Loucy (cell line): ENCODE data around the gene ENTPD2.

Experiments used
- H2AFZ ChIP-seq: fragments of 200-600 bp; sonication (generic); 2 replicates; pipeline ENCODE4 v1.6.0; 2016; ENCODE audit warnings: antibody characterized with exemption, mild to moderate bottlenecking, low read length, moderate library complexity
- H3F3A ChIP-seq: fragments of 200-600 bp; 2 replicates; pipeline ENCODE4 v1.6.0; 2016; ENCODE audit warnings: antibody characterized with exemption, low read depth, mild to moderate bottlenecking
- H3K27me3 ChIP-seq: fragments of 200-600 bp; sonication (generic); 2 replicates; pipeline ENCODE4 v1.6.1; 2014; ENCODE audit warnings: low read length, mild to moderate bottlenecking; ENCODE audit not compliant: insufficient read depth, poor library complexity, severe bottlenecking
- H3K36me3 ChIP-seq: fragments of 200-600 bp; sonication (generic); 2 replicates; pipeline ENCODE4 v1.6.1; 2016; ENCODE audit warnings: low read length; ENCODE audit not compliant: insufficient read depth
- H3K4me1 ChIP-seq: fragments of 200-600 bp; sonication (generic); 2 replicates; pipeline ENCODE4 v1.5.1; 2014; ENCODE audit warnings: low read length, mild to moderate bottlenecking; ENCODE audit not compliant: insufficient read depth, poor library complexity, severe bottlenecking
- H3K4me2 ChIP-seq: fragments of 200-600 bp; sonication (generic); 2 replicates; pipeline ENCODE4 v1.6.0; 2014; ENCODE audit warnings: antibody characterized with exemption, low read length, low read depth, mild to moderate bottlenecking; ENCODE audit not compliant: poor library complexity, severe bottlenecking
- H3K4me3 ChIP-seq: fragments of 200-600 bp; sonication (generic); 2 replicates; pipeline ENCODE4 v1.5.1; 2014; ENCODE audit warnings: low read length, mild to moderate bottlenecking, mixed read lengths; ENCODE audit not compliant: poor library complexity, severe bottlenecking
- H3K79me2 ChIP-seq: fragments of 200-600 bp; sonication (generic); 2 replicates; pipeline ENCODE4 v1.6.1; 2014; ENCODE audit warnings: low read length; ENCODE audit not compliant: insufficient read depth
- H3K9ac ChIP-seq: fragments of 200-600 bp; sonication (generic); 2 replicates; pipeline ENCODE4 v1.6.0; 2014; ENCODE audit warnings: mild to moderate bottlenecking, low read depth, low read length, moderate library complexity; ENCODE audit not compliant: poor library complexity, severe bottlenecking
- H3K9me2 ChIP-seq: fragments of 200-600 bp; sonication (generic); replicated peaks from 2 replicates; pipeline ENCODE4 v1.6.1; 2016; ENCODE audit warnings: low read depth, low read length, mixed read lengths
- H3K9me3 ChIP-seq: fragments of 200-600 bp; sonication (generic); 2 replicates; pipeline ENCODE4 v1.6.1; 2014; ENCODE audit warnings: mild to moderate bottlenecking, antibody characterized with exemption, low read length, low read depth; ENCODE audit not compliant: insufficient read depth
- H4K20me1 ChIP-seq: fragments of 200-600 bp; sonication (generic); 2 replicates; pipeline ENCODE4 v1.6.0; 2014; ENCODE audit warnings: antibody characterized with exemption, low read length, mild to moderate bottlenecking; ENCODE audit not compliant: insufficient read depth, poor library complexity, severe bottlenecking
- EZH2phosphoT487 ChIP-seq: fragments of 200-600 bp; IDR thresholded peaks from 2 replicates; pipeline ENCODE4 v1.6.1; 2018; ENCODE audit warnings: antibody characterized with exemption, mild to moderate bottlenecking, moderate library complexity, borderline replicate concordance
- TF ChIP-seq, protein P1 (sequence below): fragments of 200-600 bp; sonication (generic); conservative IDR thresholded peaks from 2 replicates; pipeline ENCODE4 v1.5.1; 2014; ENCODE audit warnings: mild to moderate bottlenecking, antibody characterized with exemption, low read length

The ENTPD2 gene

DNA sequence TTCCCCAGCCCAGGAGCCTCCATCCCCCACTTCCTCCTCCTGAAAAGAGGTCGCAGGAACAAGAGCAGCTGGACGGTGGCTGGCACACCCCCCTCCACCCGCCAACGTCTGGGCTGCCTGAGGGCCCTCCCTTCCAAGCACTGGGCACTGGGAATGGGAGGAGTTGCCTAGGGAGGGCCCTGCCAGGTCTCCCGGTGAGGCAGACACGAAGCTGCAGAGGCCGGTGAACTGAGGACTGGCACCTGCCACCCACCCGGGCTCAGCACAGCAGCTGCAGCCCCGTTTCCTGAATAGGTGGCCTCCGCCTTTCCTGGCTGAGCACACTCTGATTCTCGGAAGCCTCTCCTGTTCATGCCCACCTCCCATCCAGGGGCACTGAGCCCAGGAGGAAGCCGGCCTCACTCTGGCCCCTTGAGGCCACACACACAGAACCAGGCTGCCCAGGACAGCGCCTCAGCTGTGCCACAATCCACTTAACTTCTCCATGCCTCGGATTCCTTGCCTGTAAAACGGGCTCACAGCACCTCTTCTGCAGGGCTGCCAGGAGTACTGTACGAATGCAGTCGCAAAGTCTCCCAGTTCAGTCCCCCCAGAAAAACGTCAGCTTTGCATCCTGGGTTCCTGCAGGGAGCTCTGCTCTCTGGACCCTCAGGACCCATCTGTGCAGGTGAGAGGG lies 9.2 kb downstream of the ENTPD2 start:
- Histone ChIP-seq H3K4me3 (peak overlapping the region; percentile 82), H3F3A (no peaks in the 10 kb centered on the region), H4K20me1 (peaks cover 23% of the 10 kb centered on the region), H3K9ac (peak overlapping the region; percentile 70), H3K9me2 (no peaks in the 10 kb centered on the region), H3K4me1 (peaks cover 24% of the 10 kb centered on the region), H3K79me2 (peaks cover 21% of the 10 kb centered on the region; the same call in 1 of the 2 replicates), H3K27me3 (no peaks in the 10 kb centered on the region), H3K36me3 (no peaks in the 10 kb centered on the region), H3K9me3 (no peaks in the 10 kb centered on the region), H2AFZ (no peak overlapping the region), H3K4me2 (peak overlapping the region; percentile 86)
- TF ChIP-seq, protein P1, sequence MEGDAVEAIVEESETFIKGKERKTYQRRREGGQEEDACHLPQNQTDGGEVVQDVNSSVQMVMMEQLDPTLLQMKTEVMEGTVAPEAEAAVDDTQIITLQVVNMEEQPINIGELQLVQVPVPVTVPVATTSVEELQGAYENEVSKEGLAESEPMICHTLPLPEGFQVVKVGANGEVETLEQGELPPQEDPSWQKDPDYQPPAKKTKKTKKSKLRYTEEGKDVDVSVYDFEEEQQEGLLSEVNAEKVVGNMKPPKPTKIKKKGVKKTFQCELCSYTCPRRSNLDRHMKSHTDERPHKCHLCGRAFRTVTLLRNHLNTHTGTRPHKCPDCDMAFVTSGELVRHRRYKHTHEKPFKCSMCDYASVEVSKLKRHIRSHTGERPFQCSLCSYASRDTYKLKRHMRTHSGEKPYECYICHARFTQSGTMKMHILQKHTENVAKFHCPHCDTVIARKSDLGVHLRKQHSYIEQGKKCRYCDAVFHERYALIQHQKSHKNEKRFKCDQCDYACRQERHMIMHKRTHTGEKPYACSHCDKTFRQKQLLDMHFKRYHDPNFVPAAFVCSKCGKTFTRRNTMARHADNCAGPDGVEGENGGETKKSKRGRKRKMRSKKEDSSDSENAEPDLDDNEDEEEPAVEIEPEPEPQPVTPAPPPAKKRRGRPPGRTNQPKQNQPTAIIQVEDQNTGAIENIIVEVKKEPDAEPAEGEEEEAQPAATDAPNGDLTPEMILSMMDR = no peak
- TF ChIP-seq EZH2phosphoT487 = no peak

DNA sequence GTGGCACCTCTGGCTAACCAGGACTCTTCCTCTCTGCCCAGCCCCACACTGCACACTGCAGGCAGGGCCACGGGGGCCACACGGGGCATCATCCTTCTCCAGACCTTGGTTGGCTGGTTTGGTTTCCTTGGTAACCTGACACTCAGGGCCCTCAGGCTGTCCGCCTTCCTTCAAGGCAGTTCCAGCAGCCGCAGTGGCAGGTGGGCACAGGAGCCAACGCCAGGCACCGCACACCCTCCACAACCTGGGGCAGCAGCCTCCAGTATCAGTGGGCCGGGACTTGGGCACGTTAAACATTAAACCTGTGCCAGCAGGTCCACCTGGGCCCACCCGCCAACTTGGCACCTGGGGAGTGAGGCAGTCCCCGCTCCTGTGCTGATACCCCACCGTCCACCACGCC lies 9.8 kb downstream of the ENTPD2 start:
- H3K4me2 ChIP-seq = peak overlapping the region; percentile 86
- no peaks in the 10 kb centered on the region for H3K27me3 ChIP-seq
- H3K79me2 ChIP-seq = peaks cover 21% of the 10 kb centered on the region; the same call in 1 of the 2 replicates

DNA sequence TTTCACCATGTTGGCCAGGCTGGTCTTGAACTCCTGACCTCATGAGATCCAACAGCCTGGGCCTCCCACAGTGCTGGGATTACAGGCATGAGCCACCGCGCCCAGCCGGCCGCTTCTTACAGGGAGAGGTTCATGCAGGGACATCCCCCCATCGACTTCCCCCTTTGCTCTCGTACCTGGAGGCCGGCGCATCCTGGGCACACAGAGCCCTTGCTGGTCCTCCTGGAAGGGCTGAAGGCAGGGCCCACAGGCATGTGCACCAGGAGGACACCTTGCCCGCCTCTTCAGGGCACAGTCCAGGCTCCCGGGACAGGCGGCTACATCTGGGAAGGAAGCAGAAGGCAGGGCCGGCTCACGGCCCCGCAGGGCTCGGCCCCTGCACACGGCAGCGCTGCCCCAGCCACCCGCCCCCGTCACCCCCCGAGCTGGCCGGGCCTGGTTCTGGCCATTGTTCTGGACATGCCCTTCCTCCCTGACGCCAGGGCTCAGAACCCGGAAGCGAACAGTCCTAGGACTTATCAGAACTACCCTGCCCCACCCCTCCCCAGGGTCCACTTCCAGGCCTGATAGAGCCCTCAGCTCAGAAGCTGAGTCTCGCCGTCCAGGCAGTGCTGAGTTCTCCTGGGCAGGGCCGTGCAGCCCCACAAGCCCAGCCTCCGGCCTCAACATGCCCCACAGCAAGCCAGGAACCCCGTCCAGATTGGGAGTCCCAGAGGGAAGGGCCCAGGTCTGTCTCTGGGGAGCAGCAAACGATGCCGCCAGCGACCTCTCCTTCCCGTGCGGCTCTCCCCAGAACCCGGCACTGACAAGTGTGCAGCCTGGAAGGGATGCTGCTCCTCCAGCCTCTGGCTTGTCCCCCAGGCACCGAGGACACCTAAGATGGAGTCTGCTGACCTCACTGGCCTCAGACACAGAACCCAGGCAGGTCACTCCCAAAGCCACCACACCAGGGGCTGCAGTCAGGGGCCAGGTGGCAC lies 10.8 kb downstream of the ENTPD2 start:
- H3K4me1 ChIP-seq = peaks cover 24% of the 10 kb centered on the region
- no peaks in the 10 kb centered on the region for H3K9me2 ChIP-seq
- no peak overlapping the region for H2AFZ ChIP-seq
- TF ChIP-seq, protein P1 = no peak
- TF ChIP-seq EZH2phosphoT487 = no peak
- H3K27me3 ChIP-seq = no peaks in the 10 kb centered on the region
- H3K9me3 ChIP-seq = no peaks in the 10 kb centered on the region
- H4K20me1 ChIP-seq = peaks cover 23% of the 10 kb centered on the region
- H3K4me3 ChIP-seq = peak overlapping the region; percentile 6
- peaks cover 21% of the 10 kb centered on the region; the same call in 1 of the 2 replicates for H3K79me2 ChIP-seq
- peak overlapping the region; percentile 70 for H3K9ac ChIP-seq
- H3F3A ChIP-seq = no peaks in the 10 kb centered on the region
- no peaks in the 10 kb centered on the region for H3K36me3 ChIP-seq
- peak overlapping the region; percentile 86 for H3K4me2 ChIP-seq

More for the DNA sequence above, 9.8 kb downstream of the ENTPD2 start:
- Histone ChIP-seq H3K36me3 (no peaks in the 10 kb centered on the region), H3K9me2 (no peaks in the 10 kb centered on the region), H3K9ac (peak overlapping the region; percentile 70), H3F3A (no peaks in the 10 kb centered on the region), H2AFZ (no peak overlapping the region), H3K9me3 (no peaks in the 10 kb centered on the region), H4K20me1 (peaks cover 23% of the 10 kb centered on the region), H3K4me1 (peaks cover 24% of the 10 kb centered on the region), H3K4me3 (peak overlapping the region; percentile 82)
- TF ChIP-seq, protein P1 = no peak
- TF ChIP-seq EZH2phosphoT487 = no peak
